Vagina (tissue), 2 donors: ENCODE measurements around the gene CTNNBL1.

Experiments
- CTCF ChIP-seq, 3 experiments: fragments of 450-650 bp in 2 of 3; fragments of 200-600 bp in 1 of 3; sonication (generic) in 1 of 3; IDR thresholded peaks; one replicate each; pipeline ENCODE4 v1.5.1; 2017 to 2019; ENCODE audit warnings: antibody characterized with exemption in 3 of 3, mild to moderate bottlenecking in 2 of 3, moderate library complexity in 2 of 3
- POLR2A ChIP-seq, 2 donors: fragments of 450-650 bp; IDR thresholded peaks; one replicate each; pipeline ENCODE4 v1.6.1; 2017; ENCODE audit warnings: antibody characterized with exemption in 2 of 2, mild to moderate bottlenecking in 2 of 2, moderate library complexity in 2 of 2
- POLR2AphosphoS5 ChIP-seq, 2 donors: sonication (generic); formaldehyde crosslinking; IDR thresholded peaks; one replicate each; pipeline ENCODE4 v1.9.0; 2017; ENCODE audit warnings: antibody characterized with exemption in 2 of 2, mild to moderate bottlenecking in 2 of 2, low read depth in 1 of 2; ENCODE audit not compliant: insufficient read depth in 1 of 2

GRCh38 chr20:37723668-37724067 lies 29.8 kb downstream of the CTNNBL1 start:
- TF ChIP-seq CTCF (IDR thresholded peaks at IDR 0.05) = no peak
- TF ChIP-seq POLR2A (IDR thresholded peaks at IDR 0.05) = no peak
- no peak for TF ChIP-seq POLR2AphosphoS5 (IDR thresholded peaks at IDR 0.05; ENCODE audit: insufficient read depth in 1 of 2, low read depth in 1 of 2)
